DMS153 (cell line): Measurements from ENCODE around the gene CNTN2.

Experiments used
- DNase-seq: peaks from one replicate; lab custom pipeline; 2025; lab: John Stamatoyannopoulos, UW

The CNTN2 gene

DNA sequence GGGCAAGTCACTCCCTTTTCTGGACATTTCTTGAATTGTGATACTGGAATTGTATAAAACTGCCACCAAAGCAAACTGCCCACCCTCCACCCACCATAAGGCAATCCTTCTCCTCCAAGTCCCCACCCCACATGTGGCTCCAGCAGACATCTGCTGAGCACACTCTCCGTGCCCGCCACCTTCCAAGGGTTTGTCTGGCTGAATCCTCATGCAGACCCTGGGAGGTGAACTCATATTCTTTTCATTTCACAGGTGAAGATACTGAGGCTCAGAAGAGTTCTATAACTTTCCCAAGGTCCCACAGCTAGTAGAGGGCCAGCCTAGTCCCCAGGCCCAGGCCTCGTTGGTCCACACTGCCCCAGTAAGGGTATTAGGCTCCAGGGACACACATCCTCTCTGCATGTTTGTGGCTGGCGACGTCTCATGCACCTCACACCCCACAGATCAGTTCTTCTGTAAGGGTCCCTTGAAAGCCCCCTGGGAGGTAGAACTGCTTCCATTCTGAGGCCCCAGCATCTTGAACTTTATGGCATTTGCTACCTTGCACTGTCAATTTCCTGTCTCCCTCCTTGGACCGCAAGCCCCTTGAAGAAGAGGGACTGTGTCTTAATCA is 14.1 kb downstream of the CNTN2 start:
- no peak for DNase-seq

GRCh38 chr1:205057808-205058575 is 15.0 kb downstream of the CNTN2 start:
- DNase-seq, result no peak

GRCh38 chr1:205058853-205059252 is 15.8 kb downstream of the CNTN2 start:
- DNase-seq, result no peak

- DNase-seq, result no peak
Measured at GRCh38 chr1:205059660-205060059, 16.6 kb downstream of the CNTN2 start.

DNA sequence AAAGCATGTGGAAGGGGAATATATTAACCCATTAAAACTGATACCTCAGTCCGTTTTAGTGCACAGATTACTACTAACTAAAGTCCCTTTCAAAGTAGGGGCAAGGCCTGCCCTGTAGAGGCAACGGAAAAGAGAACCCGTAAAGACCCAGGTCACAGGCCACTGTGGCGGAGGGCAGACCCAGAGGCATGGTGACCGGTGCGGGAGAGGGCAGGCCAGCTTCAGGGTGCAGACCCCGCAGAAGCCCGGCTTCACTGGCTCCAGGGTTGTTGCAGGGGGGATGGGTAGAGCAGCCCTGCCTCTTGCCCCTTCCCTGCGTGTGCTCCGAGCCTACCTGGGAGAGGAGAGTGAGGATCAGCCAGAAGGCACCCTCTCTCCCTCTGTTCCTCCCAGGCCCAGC is 17.7 kb downstream of the CNTN2 start:
- no peak for DNase-seq

DNA sequence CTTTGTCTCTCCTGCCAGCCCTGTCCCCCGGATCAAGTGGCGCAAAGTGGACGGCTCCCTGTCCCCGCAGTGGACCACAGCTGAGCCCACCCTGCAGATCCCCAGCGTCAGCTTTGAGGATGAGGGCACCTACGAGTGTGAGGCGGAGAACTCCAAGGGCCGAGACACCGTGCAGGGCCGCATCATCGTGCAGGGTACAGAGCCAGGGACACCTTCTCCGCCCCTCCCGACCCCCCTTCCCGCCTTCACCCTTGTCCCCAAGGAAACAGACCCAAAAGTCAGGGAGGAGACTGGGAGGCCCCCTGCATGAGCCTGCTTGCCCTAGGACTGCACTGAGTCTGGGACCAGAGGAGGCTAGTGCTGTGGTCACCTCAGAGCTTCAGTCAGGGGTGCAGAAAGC is 18.2 kb downstream of the CNTN2 start:
- no peak for DNase-seq

DNA sequence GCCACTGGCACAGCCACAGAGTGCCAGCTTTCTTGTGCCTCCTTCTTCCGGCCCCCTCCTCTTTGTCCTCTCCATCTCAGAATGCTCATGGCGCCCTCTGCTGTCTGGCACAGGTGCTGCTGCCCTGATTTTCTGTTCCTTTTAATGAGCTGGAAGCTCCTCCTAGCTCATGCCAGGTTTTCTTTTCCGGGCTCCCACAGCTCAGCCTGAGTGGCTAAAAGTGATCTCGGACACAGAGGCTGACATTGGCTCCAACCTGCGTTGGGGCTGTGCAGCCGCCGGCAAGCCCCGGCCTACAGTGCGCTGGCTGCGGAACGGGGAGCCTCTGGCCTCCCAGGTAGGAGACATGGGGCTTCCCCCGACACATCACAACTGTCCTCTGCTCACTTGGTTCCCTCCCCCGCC is 18.7 kb downstream of the CNTN2 start:
- DNase-seq, result peak; percentile 83

DNA sequence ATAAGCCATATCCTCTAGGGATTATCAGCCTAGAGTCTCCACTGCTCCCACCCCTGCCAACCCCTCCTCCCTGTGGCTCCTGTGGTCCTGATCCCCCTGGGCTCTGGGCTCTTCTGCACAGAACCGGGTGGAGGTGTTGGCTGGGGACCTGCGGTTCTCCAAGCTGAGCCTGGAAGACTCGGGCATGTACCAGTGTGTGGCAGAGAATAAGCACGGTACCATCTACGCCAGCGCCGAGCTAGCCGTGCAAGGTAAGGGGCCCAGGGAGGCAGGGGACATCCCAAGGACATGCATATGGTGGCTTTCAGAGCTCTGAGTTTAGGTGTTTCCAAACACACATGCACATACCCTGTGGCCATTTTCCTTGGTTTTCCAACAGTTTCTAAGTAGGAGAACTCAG is 19.3 kb downstream of the CNTN2 start:
- no peak for DNase-seq

GRCh38 chr1:205062895-205063294 is 19.9 kb downstream of the CNTN2 start:
- DNase-seq, result no peak

GRCh38 chr1:205064301-205064700 is 21.3 kb downstream of the CNTN2 start:
- no peak for DNase-seq

- no peak for DNase-seq
Measured at GRCh38 chr1:205064741-205065316, 21.8 kb downstream of the CNTN2 start.

GRCh38 chr1:205065666-205066065 is 22.7 kb downstream of the CNTN2 start:
- DNase-seq, result no peak

DNA sequence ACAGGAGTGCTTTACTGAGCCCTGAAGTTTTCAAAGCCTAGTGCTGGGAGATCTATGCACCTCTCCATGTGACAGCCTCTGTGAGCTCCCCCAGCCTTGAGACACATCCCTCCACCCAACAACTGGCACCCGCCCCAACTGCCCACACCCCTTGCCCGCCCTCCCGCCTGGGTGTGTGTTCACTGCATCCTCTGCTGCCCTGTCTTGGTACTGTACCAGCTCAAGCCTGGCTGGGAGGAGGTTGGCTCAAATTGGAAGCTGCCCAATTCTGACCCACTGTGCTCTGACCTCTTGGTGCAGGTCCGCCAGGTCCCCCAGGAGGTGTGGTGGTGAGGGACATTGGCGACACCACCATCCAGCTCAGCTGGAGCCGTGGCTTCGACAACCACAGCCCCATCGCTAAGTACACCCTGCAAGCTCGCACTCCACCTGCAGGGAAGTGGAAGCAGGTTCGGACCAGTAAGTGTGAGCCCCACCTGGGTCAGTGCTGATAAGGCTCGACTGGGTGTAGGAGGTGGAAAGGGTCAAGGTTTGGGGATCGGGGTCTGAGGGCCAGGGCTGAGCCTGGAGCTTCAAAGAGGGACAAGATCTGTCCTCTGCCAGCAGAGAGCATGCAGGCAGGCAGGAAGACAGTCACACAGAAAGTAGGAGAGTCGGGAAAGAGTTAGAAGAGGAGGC is 23.3 kb downstream of the CNTN2 start:
- DNase-seq, result no peak

GRCh38 chr1:205067031-205067430 is 24.0 kb downstream of the CNTN2 start:
- no peak for DNase-seq

DNA sequence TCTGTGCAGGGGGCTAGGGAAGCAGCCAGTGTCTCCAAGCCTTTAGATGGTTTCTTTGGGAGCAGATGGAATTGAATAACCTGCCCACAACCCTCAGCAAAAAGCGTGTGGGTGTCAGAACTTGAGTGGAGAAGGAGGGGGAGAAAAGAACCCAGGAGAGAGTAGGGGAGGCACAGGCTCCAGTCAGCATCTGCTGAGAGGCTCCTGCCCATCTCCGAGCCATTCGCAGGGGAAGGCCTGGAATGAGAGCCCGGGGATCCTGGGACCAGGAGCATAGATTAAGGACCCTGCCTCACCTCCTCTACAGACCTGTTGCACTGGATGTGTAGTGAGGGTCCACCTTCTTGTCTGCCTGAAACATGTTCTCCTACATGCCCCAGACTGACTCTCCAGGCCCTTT is 25.0 kb downstream of the CNTN2 start:
- DNase-seq, result no peak

- DNase-seq, result no peak
Measured at GRCh38 chr1:205068457-205069040, 25.5 kb downstream of the CNTN2 start.

DNA sequence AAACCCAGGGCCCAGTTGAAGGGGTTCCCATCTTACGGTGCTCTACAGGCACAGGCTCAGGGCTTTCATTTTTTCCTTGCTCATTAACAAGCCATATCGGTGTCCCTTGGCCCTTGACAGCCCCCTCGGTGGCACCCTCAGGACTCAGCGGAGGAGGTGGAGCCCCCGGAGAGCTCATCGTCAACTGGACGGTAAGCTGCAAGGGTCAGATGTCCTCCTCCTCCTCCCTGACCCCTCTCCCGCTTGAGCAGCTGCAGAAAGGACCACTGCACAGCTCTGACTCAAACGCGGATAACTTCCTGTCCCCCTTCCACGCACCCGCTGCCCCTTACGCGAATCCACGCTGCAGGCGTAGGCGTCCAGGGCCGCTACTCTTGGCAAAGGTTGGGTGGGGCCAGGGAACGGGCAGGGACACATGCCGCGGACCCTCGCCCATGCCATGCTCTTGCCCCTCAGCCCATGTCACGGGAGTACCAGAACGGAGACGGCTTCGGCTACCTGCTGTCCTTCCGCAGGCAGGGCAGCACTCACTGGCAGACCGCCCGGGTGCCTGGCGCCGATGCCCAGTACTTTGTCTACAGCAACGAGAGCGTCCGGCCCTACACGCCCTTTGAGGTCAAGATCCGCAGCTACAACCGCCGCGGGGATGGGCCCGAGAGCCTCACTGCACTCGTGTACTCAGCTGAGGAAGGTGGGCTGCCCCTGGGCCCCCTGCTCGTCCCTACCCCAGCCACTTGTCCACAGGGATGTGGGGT is 26.5 kb downstream of the CNTN2 start:
- no peak for DNase-seq

GRCh38 chr1:205071028-205071409 is 28.0 kb downstream of the CNTN2 start:
- no peak for DNase-seq

GRCh38 chr1:205071801-205072200 is 28.8 kb downstream of the CNTN2 start:
- no peak for DNase-seq

GRCh38 chr1:205072286-205072685 is 29.3 kb downstream of the CNTN2 start:
- DNase-seq, result no peak

DNA sequence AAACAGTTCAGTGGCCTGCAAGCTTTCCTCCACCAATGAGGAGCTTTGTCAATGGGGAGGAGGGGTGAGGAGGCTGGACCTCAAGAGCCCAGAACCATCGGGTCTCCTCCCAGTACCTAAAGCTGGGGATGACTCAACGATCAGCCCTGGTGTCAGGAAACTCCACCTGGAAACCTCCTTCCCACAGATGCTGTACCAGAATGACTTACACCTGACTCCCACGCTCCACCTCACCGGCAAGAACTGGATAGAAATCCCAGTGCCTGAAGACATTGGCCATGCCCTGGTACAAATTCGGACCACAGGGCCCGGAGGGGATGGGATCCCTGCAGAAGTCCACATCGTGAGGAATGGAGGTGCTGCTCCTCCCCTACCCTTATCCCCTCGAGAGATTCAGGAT is 29.9 kb downstream of the CNTN2 start:
- DNase-seq, result no peak

DNA sequence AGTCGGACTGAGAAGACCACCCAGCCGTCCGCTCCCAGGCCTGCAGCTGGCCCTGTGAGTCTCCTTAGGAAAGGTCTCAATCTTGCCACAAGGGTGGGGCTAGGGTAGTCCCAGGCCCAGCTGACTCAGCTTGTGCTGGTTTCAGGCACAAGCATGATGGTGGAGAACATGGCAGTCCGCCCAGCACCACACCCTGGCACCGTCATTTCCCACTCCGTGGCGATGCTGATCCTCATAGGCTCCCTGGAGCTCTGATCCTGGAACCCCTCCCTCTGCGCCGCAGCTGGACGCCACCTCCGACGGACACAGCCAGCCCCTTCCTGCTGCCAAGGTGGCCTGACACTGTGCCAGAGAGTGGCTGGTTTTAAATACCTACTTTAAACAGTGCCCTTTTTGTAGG is 30.5 kb downstream of the CNTN2 start:
- DNase-seq, result no peak
